ENCODE measurements around the gene TMEM151B.

TMEM151B gene

GRCh38 chr6:44265722-44266233 lies 4.5 kb upstream of the TMEM151B start:
- H3K4ac ChIP-seq (ENCODE audit: low read depth, low read length), result no peak overlapping the region

DNA sequence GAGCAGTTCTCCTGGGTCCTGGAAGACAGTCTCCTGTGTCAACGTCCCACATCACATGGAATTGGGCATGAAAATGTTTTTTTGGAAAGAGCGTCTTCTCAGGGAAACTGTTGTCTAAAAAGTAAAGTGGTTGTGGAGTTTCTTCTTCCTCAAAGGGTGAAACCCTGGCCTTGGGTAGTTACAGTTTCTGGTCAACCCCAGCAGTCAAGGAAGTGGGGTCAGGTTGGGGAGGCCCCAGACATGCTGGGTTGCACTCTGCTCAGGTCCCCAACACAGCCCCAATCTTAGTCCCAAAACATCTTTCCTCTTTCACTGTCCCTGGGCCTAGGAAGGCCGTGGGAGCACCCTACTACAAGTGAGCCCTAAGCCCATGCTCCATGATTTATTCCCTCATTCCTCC lies 3.9 kb upstream of the TMEM151B start:
- WGBS (ENCODE audit: extremely low coverage, insufficient coverage, insufficient read length), result no CpG with 5 or more reads among the region's 3 CpGs
- H3K4me1 ChIP-seq (ENCODE audit: control insufficient read depth in 1 of 2, insufficient read depth in 2 of 2, low read length in 2 of 2), result peaks cover 23 to 24% of the 10 kb centered on the region in 2 experiments
- H4K12ac ChIP-seq (ENCODE audit: low read depth, low read length), result no peak overlapping the region

More at GRCh38 chr6:44265722-44266233, 4.5 kb upstream of the TMEM151B start:
- Histone ChIP-seq H2BK120ac (ENCODE audit: insufficient read depth, low read length, poor library complexity) (no peak overlapping the region), H3K4me3 (ENCODE audit: low read depth, low read length) (no peak overlapping the region), H3K14ac (ENCODE audit: low read length) (no peak overlapping the region), H4K8ac (ENCODE audit: low read depth, low read length) (peak overlapping the region; percentile 65), H3K9me3 (ENCODE audit: insufficient read depth, low read depth, low read length) (no peaks in the 10 kb centered on the region), H3K27me3 (ENCODE audit: insufficient read depth, low read length) (peaks cover 23% of the 10 kb centered on the region), H3K79me2 (ENCODE audit: control insufficient read depth, insufficient read depth, low read length, poor library complexity) (peaks cover 3% of the 10 kb centered on the region), H2BK12ac (ENCODE audit: low read length) (no peak overlapping the region), H2BK5ac (ENCODE audit: low read depth, low read length, poor library complexity) (no peak overlapping the region), H4K91ac (ENCODE audit: low read depth, low read length) (no peak overlapping the region), H3K9ac (ENCODE audit: low read length) (no peak overlapping the region), H3K27ac (ENCODE audit: low read depth, low read length) (no peak overlapping the region), H2AFZ (ENCODE audit: insufficient read depth, low read length, poor library complexity) (no peak overlapping the region), H4K12ac (ENCODE audit: low read depth, low read length) (no peak overlapping the region), H2AK5ac (ENCODE audit: low read length) (no peak overlapping the region), H3K4me2 (ENCODE audit: low read length) (no peak overlapping the region), H3K23ac (ENCODE audit: low read length) (no peak overlapping the region), H3K36me3 (ENCODE audit: control insufficient read depth in 1 of 2, insufficient read depth in 2 of 2, low read length in 2 of 2) (peaks cover 3 to 5% of the 10 kb centered on the region in 2 experiments), H3K18ac (ENCODE audit: low read length) (no peak overlapping the region), H3K4me1 (ENCODE audit: control insufficient read depth in 1 of 2, insufficient read depth in 2 of 2, low read length in 2 of 2) (peaks cover 23 to 24% of the 10 kb centered on the region in 2 experiments), H3K79me1 (ENCODE audit: low read length) (peaks cover 8% of the 10 kb centered on the region)
- no CpG with 5 or more reads among the region's 17 CpGs for WGBS (ENCODE audit: extremely low coverage, insufficient coverage, insufficient read length)
- no peak for DNase-seq

DNA sequence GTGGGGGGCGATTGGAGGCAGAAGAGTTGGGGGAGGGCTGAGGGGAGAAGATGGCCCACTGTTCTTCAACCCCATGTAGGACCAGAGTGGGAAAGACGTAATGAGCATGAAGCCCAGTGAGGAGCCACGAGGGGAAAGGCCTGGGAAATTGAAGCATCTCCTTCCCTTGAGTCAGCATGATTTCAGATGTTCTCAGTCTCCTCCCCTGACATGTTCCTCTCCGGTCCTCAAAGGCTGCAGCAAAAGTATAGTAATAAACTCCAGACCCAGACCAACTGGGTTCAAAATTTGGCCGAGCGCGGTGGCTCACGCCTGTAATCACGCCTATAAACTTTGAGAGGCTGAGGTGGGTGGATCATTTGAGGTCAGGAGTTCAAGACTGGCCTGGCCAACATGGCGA lies 3.0 kb upstream of the TMEM151B start:
- Histone ChIP-seq H3K27ac (ENCODE audit: low read depth, low read length) (no peak overlapping the region), H2AFZ (ENCODE audit: insufficient read depth, low read length, poor library complexity) (no peak overlapping the region), H3K27me3 (ENCODE audit: insufficient read depth, low read length) (peaks cover 29% of the 10 kb centered on the region), H2BK12ac (ENCODE audit: low read length) (no peak overlapping the region), H3K4me3 (ENCODE audit: low read depth, low read length) (no peak overlapping the region), H3K9me3 (ENCODE audit: insufficient read depth, low read depth, low read length) (no peaks in the 10 kb centered on the region), H4K91ac (ENCODE audit: low read depth, low read length) (no peak overlapping the region), H4K8ac (ENCODE audit: low read depth, low read length) (no peak overlapping the region), H3K14ac (ENCODE audit: low read length) (no peak overlapping the region), H3K4ac (ENCODE audit: low read depth, low read length) (no peak overlapping the region), H3K79me1 (ENCODE audit: low read length) (peaks cover 8% of the 10 kb centered on the region), H2BK120ac (ENCODE audit: insufficient read depth, low read length, poor library complexity) (no peak overlapping the region), H3K23ac (ENCODE audit: low read length) (no peak overlapping the region), H3K4me1 (ENCODE audit: control insufficient read depth in 1 of 2, insufficient read depth in 2 of 2, low read length in 2 of 2) (peaks cover 23 to 24% of the 10 kb centered on the region in 2 experiments), H3K18ac (ENCODE audit: low read length) (no peak overlapping the region), H3K36me3 (ENCODE audit: control insufficient read depth in 1 of 2, insufficient read depth in 2 of 2, low read length in 2 of 2) (no peaks in the 10 kb centered on the region), H2AK5ac (ENCODE audit: low read length) (no peak overlapping the region), H2BK5ac (ENCODE audit: low read depth, low read length, poor library complexity) (no peak overlapping the region), H3K4me2 (ENCODE audit: low read length) (no peak overlapping the region), H4K12ac (ENCODE audit: low read depth, low read length) (no peak overlapping the region), H3K79me2 (ENCODE audit: control insufficient read depth, insufficient read depth, low read length, poor library complexity) (peaks cover 3% of the 10 kb centered on the region), H3K9ac (ENCODE audit: low read length) (no peak overlapping the region)
- no peak for DNase-seq
- no CpG with 5 or more reads among the region's 10 CpGs for WGBS (ENCODE audit: extremely low coverage, insufficient coverage, insufficient read length)

More for the DNA sequence above, 3.9 kb upstream of the TMEM151B start:
- no peak overlapping the region for H2BK5ac ChIP-seq (ENCODE audit: low read depth, low read length, poor library complexity)
- no peak overlapping the region for H3K4me3 ChIP-seq (ENCODE audit: low read depth, low read length)
- H3K36me3 ChIP-seq (ENCODE audit: control insufficient read depth in 1 of 2, insufficient read depth in 2 of 2, low read length in 2 of 2), result peaks cover 3 to 4% of the 10 kb centered on the region in 2 experiments
- H3K9me3 ChIP-seq (ENCODE audit: insufficient read depth, low read depth, low read length), result no peaks in the 10 kb centered on the region
- no peak overlapping the region for H3K14ac ChIP-seq (ENCODE audit: low read length)
- no peak for DNase-seq
- no peak overlapping the region for H3K27ac ChIP-seq (ENCODE audit: low read depth, low read length)
- H3K79me2 ChIP-seq (ENCODE audit: control insufficient read depth, insufficient read depth, low read length, poor library complexity), result peaks cover 3% of the 10 kb centered on the region
- H3K79me1 ChIP-seq (ENCODE audit: low read length), result peaks cover 8% of the 10 kb centered on the region
- no peak overlapping the region for H2BK12ac ChIP-seq (ENCODE audit: low read length)
- no peak overlapping the region for H3K23ac ChIP-seq (ENCODE audit: low read length)
- H2AFZ ChIP-seq (ENCODE audit: insufficient read depth, low read length, poor library complexity), result no peak overlapping the region
- H4K91ac ChIP-seq (ENCODE audit: low read depth, low read length), result no peak overlapping the region
- no peak overlapping the region for H3K9ac ChIP-seq (ENCODE audit: low read length)
- peaks cover 25% of the 10 kb centered on the region for H3K27me3 ChIP-seq (ENCODE audit: insufficient read depth, low read length)
- no peak overlapping the region for H3K4me2 ChIP-seq (ENCODE audit: low read length)
- no peak overlapping the region for H3K18ac ChIP-seq (ENCODE audit: low read length)
- no peak overlapping the region for H2AK5ac ChIP-seq (ENCODE audit: low read length)
- no peak overlapping the region for H2BK120ac ChIP-seq (ENCODE audit: insufficient read depth, low read length, poor library complexity)
- no peak overlapping the region for H3K4ac ChIP-seq (ENCODE audit: low read depth, low read length)
- no peak overlapping the region for H4K8ac ChIP-seq (ENCODE audit: low read depth, low read length)

DNA sequence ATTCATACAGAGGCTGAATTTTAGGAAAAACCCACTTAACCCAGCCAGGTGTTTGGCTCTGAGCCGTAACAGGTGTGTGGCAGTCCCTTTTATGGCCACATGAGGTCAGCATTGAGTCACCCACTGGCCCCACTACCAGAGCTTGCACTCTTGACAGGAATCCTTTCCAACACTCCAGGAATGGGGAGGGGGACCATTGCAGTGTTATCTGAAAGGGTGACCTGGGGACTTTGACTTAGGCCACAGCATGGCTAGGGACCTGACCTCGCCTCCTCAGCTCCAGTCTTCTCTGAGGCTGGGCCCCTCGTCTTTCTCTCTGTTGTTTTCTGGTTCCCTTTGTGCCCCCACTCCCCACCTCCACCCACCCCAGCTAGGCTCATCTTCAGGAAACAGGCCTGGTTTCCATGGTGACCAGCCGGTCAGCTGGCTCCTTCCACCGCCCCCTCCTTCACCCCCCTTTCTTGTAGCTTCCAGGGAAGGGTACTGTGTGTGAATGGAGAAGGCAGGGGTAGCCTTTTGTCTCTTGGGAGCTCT lies 2.1 kb upstream of the TMEM151B start:
- H3K4me1 ChIP-seq (ENCODE audit: control insufficient read depth in 1 of 2, insufficient read depth in 2 of 2, low read length in 2 of 2), result peaks cover 17% of the 10 kb centered on the region in 2 experiments
- no peaks in the 10 kb centered on the region for H3K9me3 ChIP-seq (ENCODE audit: insufficient read depth, low read depth, low read length)
- H3K27ac ChIP-seq (ENCODE audit: low read depth, low read length), result no peak overlapping the region
- no peak overlapping the region for H2BK5ac ChIP-seq (ENCODE audit: low read depth, low read length, poor library complexity)
- peaks cover 3% of the 10 kb centered on the region for H3K79me2 ChIP-seq (ENCODE audit: control insufficient read depth, insufficient read depth, low read length, poor library complexity)
- no peak overlapping the region for H4K12ac ChIP-seq (ENCODE audit: low read depth, low read length)
- no peak overlapping the region for H3K4me2 ChIP-seq (ENCODE audit: low read length)
- no peak overlapping the region for H2AK5ac ChIP-seq (ENCODE audit: low read length)
- DNase-seq, result peak; percentile 51 to 80
- H3K18ac ChIP-seq (ENCODE audit: low read length), result no peak overlapping the region
- H3K4ac ChIP-seq (ENCODE audit: low read depth, low read length), result no peak overlapping the region
- no peak overlapping the region for H3K23ac ChIP-seq (ENCODE audit: low read length)
- no peak overlapping the region for H2BK12ac ChIP-seq (ENCODE audit: low read length)
- no peak overlapping the region for H4K91ac ChIP-seq (ENCODE audit: low read depth, low read length)
- no peak overlapping the region for H2AFZ ChIP-seq (ENCODE audit: insufficient read depth, low read length, poor library complexity)
- H4K8ac ChIP-seq (ENCODE audit: low read depth, low read length), result no peak overlapping the region
- H3K9ac ChIP-seq (ENCODE audit: low read length), result no peak overlapping the region
- H3K27me3 ChIP-seq (ENCODE audit: insufficient read depth, low read length), result peaks cover 29% of the 10 kb centered on the region
- no CpG with 5 or more reads among the region's 5 CpGs for WGBS (ENCODE audit: extremely low coverage, insufficient coverage, insufficient read length)
- no peak overlapping the region for H3K14ac ChIP-seq (ENCODE audit: low read length)
- peaks cover 8% of the 10 kb centered on the region for H3K79me1 ChIP-seq (ENCODE audit: low read length)
- no peak overlapping the region for H3K4me3 ChIP-seq (ENCODE audit: low read depth, low read length)
- no peaks in the 10 kb centered on the region for H3K36me3 ChIP-seq (ENCODE audit: control insufficient read depth in 1 of 2, insufficient read depth in 2 of 2, low read length in 2 of 2)
- H2BK120ac ChIP-seq (ENCODE audit: insufficient read depth, low read length, poor library complexity), result no peak overlapping the region

Data from trophoblast cell (in vitro differentiated cells and primary cell).